GM12878 (cell line): Measurements from ENCODE around the gene FUT8. TPM values are rescaled to one million over a fixed set of nuclear protein-coding genes. Genes with fewer than 3 reads are reported as not detected.

Source experiments
- ATAC-seq: fragments of 200-7000 bp; cut with Tn5 transposase; 3 replicates; pipeline ENCODE4 v1.9.1; 2020; ENCODE audit warnings: mild to moderate bottlenecking, moderate library complexity
- BruUV-seq: library from RNA; stranded (reverse); fragments of 400-500 nt; replicated peaks from 2 replicates; lab custom pipeline; 2021; lab: Mats Ljungman, UMichigan
- CTCF ChIA-PET: fragments of 300-600 bp; sonication (Branson Sonifier 250); formaldehyde crosslinking; extraction: SDS; loops from one replicate; lab custom pipeline; 2021; ENCODE audit warnings: inconsistent platforms; lab: Yijun Ruan, JAX
- POLR2A ChIA-PET: fragments of 350-600 bp; formaldehyde crosslinking; extraction: SDS; loops from one replicate; lab custom pipeline; 2021; ENCODE audit warnings: inconsistent platforms; lab: Charles Lee
- RAD21 ChIA-PET: fragments of 300-600 bp; sonication (Branson Sonifier 250); formaldehyde crosslinking; loops from one replicate; lab custom pipeline; 2023; ENCODE audit warnings: antibody characterized with exemption; ENCODE audit not compliant: unreplicated experiment; lab: Charles Lee
- SMC1A ChIA-PET: fragments of 300-600 bp; sonication (Branson Sonifier 250); formaldehyde crosslinking; loops from one replicate; lab custom pipeline; 2023; ENCODE audit not compliant: unreplicated experiment, uncharacterized antibody; lab: Charles Lee
- DNase-seq: peaks from one replicate; pipeline ENCODE4 v3.0.0-alpha.2; 2011; ENCODE audit warnings: low read depth, low spot score
- FAIRE-seq: peaks from 3 replicates; lab custom pipeline; 2011; peaks lifted over from hg19 to GRCh38; lab: Jason Lieb, UNC
- H2AFZ ChIP-seq: 2 replicates; pipeline ENCODE4 v1.6.0; 2011; ENCODE audit warnings: low read depth, low read length, control low read depth; ENCODE audit not compliant: control insufficient read depth
- H3K27ac ChIP-seq: 2 replicates; pipeline ENCODE4 v1.5.1; 2011; ENCODE audit warnings: control low read depth; ENCODE audit not compliant: control insufficient read depth, insufficient read depth
- H3K27me3 ChIP-seq, 2 experiments: replicated peaks in 1 of 2; 2 replicates each; pipeline versions ENCODE4 v1.6.0 to v1.6.1; 2011; ENCODE audit warnings: low read length in 1 of 2; ENCODE audit not compliant: control insufficient read depth in 2 of 2, insufficient read depth in 2 of 2
- H3K36me3 ChIP-seq, 2 experiments: 2 replicates each; pipeline ENCODE4 v1.5.1; 2011; ENCODE audit warnings: low read length in 1 of 2; ENCODE audit not compliant: control insufficient read depth in 2 of 2, insufficient read depth in 2 of 2
- H3K4me1 ChIP-seq: 2 replicates; pipeline ENCODE4 v1.6.1; 2011; ENCODE audit warnings: mild to moderate bottlenecking, low read length, moderate library complexity, mixed read lengths; ENCODE audit not compliant: control insufficient read depth, insufficient read depth
- H3K4me2 ChIP-seq: 2 replicates; pipeline ENCODE4 v1.6.0; 2011; ENCODE audit warnings: control low read depth; ENCODE audit not compliant: control insufficient read depth, insufficient read depth
- H3K4me3 ChIP-seq: fragments of 200-600 bp; sonication (generic); 2 replicates; pipeline ENCODE4 v1.5.1; 2016
- H3K79me2 ChIP-seq: 2 replicates; pipeline ENCODE4 v1.6.0; 2011; ENCODE audit warnings: low read length; ENCODE audit not compliant: control insufficient read depth, insufficient read depth
- H3K9ac ChIP-seq: 2 replicates; pipeline ENCODE4 v1.8.0; 2011; ENCODE audit warnings: low read length, control low read depth, mixed read lengths; ENCODE audit not compliant: control insufficient read depth, insufficient read depth
- H3K9me3 ChIP-seq: replicated peaks from 3 replicates; pipeline ENCODE4 v1.5.1; 2011; ENCODE audit warnings: mild to moderate bottlenecking, low read length; ENCODE audit not compliant: control insufficient read depth, insufficient read depth
- H4K20me1 ChIP-seq: 2 replicates; pipeline ENCODE4 v1.6.0; 2011; ENCODE audit not compliant: control insufficient read depth, insufficient read depth
- CBX3 ChIP-seq: fragments of 200-600 bp; sonication (generic); IDR thresholded peaks from 2 replicates; pipeline ENCODE4 v1.6.1; 2016; ENCODE audit warnings: low read depth, borderline replicate concordance
- CREM ChIP-seq: IDR thresholded peaks from 2 replicates; pipeline ENCODE4 v1.6.1; 2014; ENCODE audit warnings: antibody characterized with exemption, low read depth
- ETV6 ChIP-seq, 2 experiments: fragments of 450-650 bp in 1 of 2; IDR thresholded peaks in 1 of 2; conservative IDR thresholded peaks in 1 of 2; 2 replicates each; pipeline ENCODE4 v1.6.1; 2014; ENCODE audit warnings: antibody characterized with exemption in 1 of 2, borderline replicate concordance in 1 of 2, low read depth in 1 of 2, mild to moderate bottlenecking in 1 of 2, moderate library complexity in 1 of 2
- FOXK2 ChIP-seq: fragments of 450-650 bp; IDR thresholded peaks from 2 replicates; pipeline ENCODE4 v1.6.1; 2017; ENCODE audit warnings: mild to moderate bottlenecking, moderate library complexity
- HDAC2 ChIP-seq: fragments of 200-600 bp; sonication (generic); IDR thresholded peaks from 2 replicates; pipeline ENCODE4 v1.6.1; 2017
- KLF5 ChIP-seq: fragments of 450-650 bp; IDR thresholded peaks from 2 replicates; pipeline ENCODE4 v1.6.1; 2014; ENCODE audit warnings: mild to moderate bottlenecking; ENCODE audit not compliant: partially characterized antibody
- MEF2A ChIP-seq: IDR thresholded peaks from 2 replicates; pipeline ENCODE4 v1.6.1; 2011; ENCODE audit warnings: low read depth, mild to moderate bottlenecking, low read length, moderate library complexity; ENCODE audit not compliant: insufficient read depth
- MTA2 ChIP-seq: fragments of 450-650 bp; IDR thresholded peaks from 2 replicates; pipeline ENCODE4 v1.6.1; 2016; ENCODE audit warnings: low read depth, mild to moderate bottlenecking, moderate library complexity
- NR2C1 ChIP-seq: fragments of 450-650 bp; IDR thresholded peaks from 2 replicates; pipeline ENCODE4 v1.6.1; 2017; ENCODE audit warnings: antibody characterized with exemption, mild to moderate bottlenecking, moderate library complexity
- RUNX3 ChIP-seq: IDR thresholded peaks from 2 replicates; pipeline ENCODE4 v1.6.1; 2012; ENCODE audit warnings: low read length, inconsistent platforms
- WGBS: methylation state at CpG from one replicate; pipeline ENCODE4 v1.1.6; 2016; ENCODE audit warnings: low lambda C conversion rate; ENCODE audit not compliant: insufficient replicate concordance, insufficient coverage; ENCODE audit errors: missing lambda C conversion rate; 5-methylcytosine and 5-hydroxymethylcytosine counted together
- in situ Hi-C: fragments of 300-500 bp; cut with MboI; formaldehyde crosslinking; loops from 9 replicates; pipeline ENCODE4 v1.14.3; 2018; ENCODE audit warnings: mixed read lengths
- intact Hi-C: fragments of 100-400 bp; cut with micrococcal nuclease; formaldehyde crosslinking; loops from one replicate; pipeline ENCODE4 v1.14.2; 2022; ENCODE audit not compliant: unreplicated experiment
- polyA plus RNA-seq, 11 experiments: library from polyadenylated mRNA; depleted of rRNA in 4 of 11; unstranded in 6 of 11; stranded (reverse) in 5 of 11; fragments of >200 nt; fragmentation: Nextera tagmentation in 4 of 11; fragmentation: Illumina TruSeq in 1 of 11; extraction: Ambion mirVana in 4 of 11; extraction: Trizol in 1 of 11; gene quantifications; 1 replicate in 1 of 11; 2 replicates in 10 of 11; pipeline versions ENCODE4 v1.2.1 to v1.2.3, GENCODE V29; 2011 to 2016; ENCODE audit warnings: inconsistent platforms in 2 of 11, missing spikeins in 2 of 11, low read depth in 1 of 11
- total RNA-seq, 4 experiments: library from RNA; depleted of rRNA in 3 of 4; stranded (reverse); fragments of >200 nt in 3 of 4; fragmentation: Illumina TruSeq in 1 of 4; extraction: Trizol in 1 of 4; gene quantifications; 2 replicates each; pipeline versions ENCODE4 v1.2.1 to v1.2.3, GENCODE V29; 2013 to 2021
- TF ChIP-seq, protein P1 (sequence below): fragments of 450-650 bp; IDR thresholded peaks from 2 replicates; pipeline ENCODE4 v1.6.1; 2017; ENCODE audit warnings: borderline replicate concordance
- TF ChIP-seq, protein P2 (sequence below): IDR thresholded peaks from 2 replicates; pipeline ENCODE4 v1.6.1; 2012; ENCODE audit warnings: low read depth, low read length, improper control_type of control experiment
- TF ChIP-seq, protein P3 (sequence below): IDR thresholded peaks from 2 replicates; pipeline ENCODE4 v1.6.1; 2012; ENCODE audit warnings: mild to moderate bottlenecking, low read depth, low read length
- TF ChIP-seq, protein P4 (sequence below): fragments of 450-650 bp; IDR thresholded peaks from 2 replicates; pipeline ENCODE4 v1.6.1; 2016; ENCODE audit warnings: mild to moderate bottlenecking, moderate library complexity, borderline replicate concordance
- TF ChIP-seq, protein P5 (sequence below): IDR thresholded peaks from 2 replicates; pipeline ENCODE4 v1.6.1; 2012; ENCODE audit warnings: low read depth, low read length, improper control_type of control experiment

The FUT8 gene
- total and polyA plus RNA-seq, 10 of the 15 experiments (the other 5 are each of a cell fraction or from before 2014, with no cell fraction given): 21.3 to 106 (median 66.3) TPM

DNA sequence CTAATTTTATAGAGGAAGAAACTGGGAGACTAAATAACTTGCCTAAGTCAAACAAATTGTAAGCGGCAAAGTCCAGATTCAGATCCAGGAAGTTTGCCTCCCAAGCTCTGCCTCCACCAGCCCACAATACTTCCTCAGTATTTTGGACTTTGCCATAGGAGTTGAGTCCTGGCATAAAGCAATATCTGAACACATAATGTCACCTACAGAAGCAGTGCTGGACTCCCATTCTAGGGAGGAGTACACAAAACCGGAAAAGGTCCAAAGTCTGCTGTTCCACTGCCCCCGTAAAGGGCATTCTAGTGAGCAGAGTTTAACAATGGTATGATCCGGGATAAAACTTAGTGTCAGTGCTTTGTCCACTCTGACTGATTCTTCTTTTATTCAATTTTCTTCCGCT is 340.5 kb downstream of the FUT8 start:
- POLR2A ChIA-PET: no interaction called here
- ATAC-seq (no peak), DNase-seq (no peak), FAIRE-seq (no peak)
- H3K4me2 ChIP-seq: no peak overlapping the region
- intact Hi-C loops (no loop called here), in situ Hi-C loops (no loop called here)
- RAD21 ChIA-PET: no interaction called here
- H2AFZ ChIP-seq: no peak overlapping the region
- H3K4me1 ChIP-seq: no peaks in the 10 kb centered on the region
- no peaks in the 10 kb centered on the region for H4K20me1 ChIP-seq
- no peaks in the 10 kb centered on the region for H3K36me3 ChIP-seq
- no peak overlapping the region for H3K9ac ChIP-seq
- no peak overlapping the region for H3K27ac ChIP-seq
- no peaks in the 10 kb centered on the region for H3K9me3 ChIP-seq
- WGBS: 96% methylated on average over 5 of the region's 5 CpGs
- BruUV-seq: no TSS peak
- H3K4me3 ChIP-seq: no peak overlapping the region
- no peaks in the 10 kb centered on the region for H3K27me3 ChIP-seq
- no peaks in the 10 kb centered on the region for H3K79me2 ChIP-seq
- CTCF ChIA-PET: interaction anchor here (0.8 kb wide), 1 partner anchor 21 kb away, joined by 5 read pairs; no protein-coding TSS in a partner anchor
- SMC1A ChIA-PET: no interaction called here
- no peak for TF ChIP-seq MEF2A
- no peak for TF ChIP-seq FOXK2
- TF ChIP-seq KLF5: no peak
- TF ChIP-seq, protein P1, sequence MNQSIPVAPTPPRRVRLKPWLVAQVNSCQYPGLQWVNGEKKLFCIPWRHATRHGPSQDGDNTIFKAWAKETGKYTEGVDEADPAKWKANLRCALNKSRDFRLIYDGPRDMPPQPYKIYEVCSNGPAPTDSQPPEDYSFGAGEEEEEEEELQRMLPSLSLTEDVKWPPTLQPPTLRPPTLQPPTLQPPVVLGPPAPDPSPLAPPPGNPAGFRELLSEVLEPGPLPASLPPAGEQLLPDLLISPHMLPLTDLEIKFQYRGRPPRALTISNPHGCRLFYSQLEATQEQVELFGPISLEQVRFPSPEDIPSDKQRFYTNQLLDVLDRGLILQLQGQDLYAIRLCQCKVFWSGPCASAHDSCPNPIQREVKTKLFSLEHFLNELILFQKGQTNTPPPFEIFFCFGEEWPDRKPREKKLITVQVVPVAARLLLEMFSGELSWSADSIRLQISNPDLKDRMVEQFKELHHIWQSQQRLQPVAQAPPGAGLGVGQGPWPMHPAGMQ: no peak
- TF ChIP-seq, protein P2, sequence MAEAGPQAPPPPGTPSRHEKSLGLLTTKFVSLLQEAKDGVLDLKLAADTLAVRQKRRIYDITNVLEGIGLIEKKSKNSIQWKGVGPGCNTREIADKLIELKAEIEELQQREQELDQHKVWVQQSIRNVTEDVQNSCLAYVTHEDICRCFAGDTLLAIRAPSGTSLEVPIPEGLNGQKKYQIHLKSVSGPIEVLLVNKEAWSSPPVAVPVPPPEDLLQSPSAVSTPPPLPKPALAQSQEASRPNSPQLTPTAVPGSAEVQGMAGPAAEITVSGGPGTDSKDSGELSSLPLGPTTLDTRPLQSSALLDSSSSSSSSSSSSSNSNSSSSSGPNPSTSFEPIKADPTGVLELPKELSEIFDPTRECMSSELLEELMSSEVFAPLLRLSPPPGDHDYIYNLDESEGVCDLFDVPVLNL: no peak
- TF ChIP-seq, protein P3, sequence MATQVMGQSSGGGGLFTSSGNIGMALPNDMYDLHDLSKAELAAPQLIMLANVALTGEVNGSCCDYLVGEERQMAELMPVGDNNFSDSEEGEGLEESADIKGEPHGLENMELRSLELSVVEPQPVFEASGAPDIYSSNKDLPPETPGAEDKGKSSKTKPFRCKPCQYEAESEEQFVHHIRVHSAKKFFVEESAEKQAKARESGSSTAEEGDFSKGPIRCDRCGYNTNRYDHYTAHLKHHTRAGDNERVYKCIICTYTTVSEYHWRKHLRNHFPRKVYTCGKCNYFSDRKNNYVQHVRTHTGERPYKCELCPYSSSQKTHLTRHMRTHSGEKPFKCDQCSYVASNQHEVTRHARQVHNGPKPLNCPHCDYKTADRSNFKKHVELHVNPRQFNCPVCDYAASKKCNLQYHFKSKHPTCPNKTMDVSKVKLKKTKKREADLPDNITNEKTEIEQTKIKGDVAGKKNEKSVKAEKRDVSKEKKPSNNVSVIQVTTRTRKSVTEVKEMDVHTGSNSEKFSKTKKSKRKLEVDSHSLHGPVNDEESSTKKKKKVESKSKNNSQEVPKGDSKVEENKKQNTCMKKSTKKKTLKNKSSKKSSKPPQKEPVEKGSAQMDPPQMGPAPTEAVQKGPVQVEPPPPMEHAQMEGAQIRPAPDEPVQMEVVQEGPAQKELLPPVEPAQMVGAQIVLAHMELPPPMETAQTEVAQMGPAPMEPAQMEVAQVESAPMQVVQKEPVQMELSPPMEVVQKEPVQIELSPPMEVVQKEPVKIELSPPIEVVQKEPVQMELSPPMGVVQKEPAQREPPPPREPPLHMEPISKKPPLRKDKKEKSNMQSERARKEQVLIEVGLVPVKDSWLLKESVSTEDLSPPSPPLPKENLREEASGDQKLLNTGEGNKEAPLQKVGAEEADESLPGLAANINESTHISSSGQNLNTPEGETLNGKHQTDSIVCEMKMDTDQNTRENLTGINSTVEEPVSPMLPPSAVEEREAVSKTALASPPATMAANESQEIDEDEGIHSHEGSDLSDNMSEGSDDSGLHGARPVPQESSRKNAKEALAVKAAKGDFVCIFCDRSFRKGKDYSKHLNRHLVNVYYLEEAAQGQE: no peak
- TF ChIP-seq, protein P4, sequence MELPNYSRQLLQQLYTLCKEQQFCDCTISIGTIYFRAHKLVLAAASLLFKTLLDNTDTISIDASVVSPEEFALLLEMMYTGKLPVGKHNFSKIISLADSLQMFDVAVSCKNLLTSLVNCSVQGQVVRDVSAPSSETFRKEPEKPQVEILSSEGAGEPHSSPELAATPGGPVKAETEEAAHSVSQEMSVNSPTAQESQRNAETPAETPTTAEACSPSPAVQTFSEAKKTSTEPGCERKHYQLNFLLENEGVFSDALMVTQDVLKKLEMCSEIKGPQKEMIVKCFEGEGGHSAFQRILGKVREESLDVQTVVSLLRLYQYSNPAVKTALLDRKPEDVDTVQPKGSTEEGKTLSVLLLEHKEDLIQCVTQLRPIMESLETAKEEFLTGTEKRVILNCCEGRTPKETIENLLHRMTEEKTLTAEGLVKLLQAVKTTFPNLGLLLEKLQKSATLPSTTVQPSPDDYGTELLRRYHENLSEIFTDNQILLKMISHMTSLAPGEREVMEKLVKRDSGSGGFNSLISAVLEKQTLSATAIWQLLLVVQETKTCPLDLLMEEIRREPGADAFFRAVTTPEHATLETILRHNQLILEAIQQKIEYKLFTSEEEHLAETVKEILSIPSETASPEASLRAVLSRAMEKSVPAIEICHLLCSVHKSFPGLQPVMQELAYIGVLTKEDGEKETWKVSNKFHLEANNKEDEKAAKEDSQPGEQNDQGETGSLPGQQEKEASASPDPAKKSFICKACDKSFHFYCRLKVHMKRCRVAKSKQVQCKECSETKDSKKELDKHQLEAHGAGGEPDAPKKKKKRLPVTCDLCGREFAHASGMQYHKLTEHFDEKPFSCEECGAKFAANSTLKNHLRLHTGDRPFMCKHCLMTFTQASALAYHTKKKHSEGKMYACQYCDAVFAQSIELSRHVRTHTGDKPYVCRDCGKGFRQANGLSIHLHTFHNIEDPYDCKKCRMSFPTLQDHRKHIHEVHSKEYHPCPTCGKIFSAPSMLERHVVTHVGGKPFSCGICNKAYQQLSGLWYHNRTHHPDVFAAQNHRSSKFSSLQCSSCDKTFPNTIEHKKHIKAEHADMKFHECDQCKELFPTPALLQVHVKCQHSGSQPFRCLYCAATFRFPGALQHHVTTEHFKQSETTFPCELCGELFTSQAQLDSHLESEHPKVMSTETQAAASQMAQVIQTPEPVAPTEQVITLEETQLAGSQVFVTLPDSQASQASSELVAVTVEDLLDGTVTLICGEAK: no peak
- no peak for TF ChIP-seq ETV6 (conservative IDR thresholded peaks at IDR 0.05 in 1 of 2, IDR thresholded peaks at IDR 0.05 in 1 of 2; ENCODE audit: borderline replicate concordance in 1 of 2, low read depth in 1 of 2)
- no peak for TF ChIP-seq RUNX3
- TF ChIP-seq HDAC2: no peak
- TF ChIP-seq, protein P5, sequence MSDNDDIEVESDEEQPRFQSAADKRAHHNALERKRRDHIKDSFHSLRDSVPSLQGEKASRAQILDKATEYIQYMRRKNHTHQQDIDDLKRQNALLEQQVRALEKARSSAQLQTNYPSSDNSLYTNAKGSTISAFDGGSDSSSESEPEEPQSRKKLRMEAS: no peak
- no peak for TF ChIP-seq CREM
- no peak for TF ChIP-seq MTA2
- TF ChIP-seq NR2C1: no peak
- TF ChIP-seq CBX3: no peak
